HEK293 (cell line): ENCODE data around the gene PTDSS2.

Source experiments
- CTCF ChIA-PET: fragments of 350-600 bp; formaldehyde crosslinking; extraction: SDS; loops from one replicate; lab custom pipeline; 2021; ENCODE audit warnings: antibody characterized with exemption; lab: Yijun Ruan, JAX
- POLR2A ChIA-PET: fragments of 300-600 bp; formaldehyde crosslinking; extraction: SDS; loops from one replicate; lab custom pipeline; 2020; ENCODE audit warnings: antibody characterized with exemption, inconsistent platforms; lab: Yijun Ruan, JAX
- H3K27ac ChIP-seq: fragments of 200-500 bp; sonication (Bioruptor generic); 2 replicates; pipeline ENCODE4 v1.5.1; 2014; ENCODE audit warnings: low read depth, low read length, control low read depth, inconsistent platforms; ENCODE audit errors: extremely low read depth
- H3K36me3 ChIP-seq, 2 experiments: fragments of 200-500 bp in 1 of 2; sonication (Bioruptor generic) in 1 of 2; 1 replicate in 1 of 2; 2 replicates in 1 of 2; pipeline ENCODE4 v1.5.1; 2014 to 2017; ENCODE audit warnings: inconsistent platforms in 2 of 2, low read length in 2 of 2; ENCODE audit not compliant: control insufficient read depth in 2 of 2, insufficient read depth in 1 of 2
- H3K4me1 ChIP-seq: fragments of 200-500 bp; sonication (Bioruptor generic); 2 replicates; pipeline ENCODE4 v1.5.1; 2014; ENCODE audit warnings: mild to moderate bottlenecking, low read length, inconsistent platforms; ENCODE audit not compliant: control insufficient read depth, insufficient read depth
- H3K4me3 ChIP-seq: 2 replicates; pipeline ENCODE4 v1.5.1; 2011; ENCODE audit warnings: low read depth, mild to moderate bottlenecking, control low read depth, low read length, moderate library complexity
- H3K9me3 ChIP-seq: fragments of 200-500 bp; sonication (Bioruptor generic); 2 replicates; pipeline ENCODE4 v1.5.1; 2014; ENCODE audit warnings: low read depth, low read length, inconsistent platforms; ENCODE audit not compliant: control insufficient read depth, insufficient read depth
- CTCF ChIP-seq: fragments of 450-650 bp; formaldehyde crosslinking; IDR thresholded peaks from 2 replicates; pipeline ENCODE4 v1.5.1; 2016; ENCODE audit warnings: missing biosample characterization, missing genetic modification characterization
- FEZF1 ChIP-seq: fragments of 450-650 bp; formaldehyde crosslinking; IDR thresholded peaks from 2 replicates; pipeline ENCODE4 v1.5.1; 2016; ENCODE audit warnings: missing biosample characterization, missing genetic modification characterization
- INSM2 ChIP-seq: fragments of 450-650 bp; formaldehyde crosslinking; IDR thresholded peaks from 2 replicates; pipeline ENCODE4 v1.5.1; 2016; ENCODE audit warnings: missing biosample characterization, missing genetic modification characterization
- PRDM6 ChIP-seq: fragments of 450-650 bp; formaldehyde crosslinking; IDR thresholded peaks from 2 replicates; pipeline ENCODE4 v1.5.1; 2017; ENCODE audit warnings: missing biosample characterization, missing genetic modification characterization
- TRIM28 ChIP-seq: IDR thresholded peaks from 2 replicates; pipeline ENCODE4 v1.6.1; 2011; ENCODE audit warnings: low read length, control low read depth, borderline replicate concordance
- ZBTB11 ChIP-seq: fragments of 450-650 bp; formaldehyde crosslinking; conservative IDR thresholded peaks from 2 replicates; pipeline ENCODE4 v1.5.1; 2016; ENCODE audit warnings: low read depth, missing biosample characterization, missing genetic modification characterization
- ZNF169 ChIP-seq: fragments of 450-650 bp; formaldehyde crosslinking; IDR thresholded peaks from 2 replicates; pipeline ENCODE4 v1.5.1; 2016; ENCODE audit warnings: missing biosample characterization, missing genetic modification characterization
- ZNF175 ChIP-seq: fragments of 450-650 bp; formaldehyde crosslinking; IDR thresholded peaks from 2 replicates; pipeline ENCODE4 v1.5.1; 2016; ENCODE audit warnings: missing biosample characterization, missing genetic modification characterization
- ZNF488 ChIP-seq: fragments of 450-650 bp; formaldehyde crosslinking; IDR thresholded peaks from 2 replicates; pipeline ENCODE4 v1.5.1; 2016; ENCODE audit warnings: missing biosample characterization, missing genetic modification characterization
- ZNF529 ChIP-seq: fragments of 450-650 bp; formaldehyde crosslinking; IDR thresholded peaks from 2 replicates; pipeline ENCODE4 v1.5.1; 2017; ENCODE audit warnings: missing genetic modification characterization, missing biosample characterization; ENCODE audit not compliant: insufficient replicate concordance

PTDSS2 gene

GRCh38 chr11:508956-509355 is 58.9 kb downstream of the PTDSS2 start (continued):
- TF ChIP-seq ZNF175 (tag by site-specific recombination) (no peak), ZBTB11 (no peak), CTCF (no peak)

GRCh38 chr11:512761-513595 is 62.9 kb downstream of the PTDSS2 start:
- no peak overlapping the region for H3K27ac ChIP-seq
- CTCF ChIA-PET, result interaction anchor here (0.7 to 1.1 kb wide), 2 partner anchors 65 to 238 kb away, joined by 3 to 4 read pairs; no protein-coding TSS in a partner anchor
- TF ChIP-seq FEZF1 (tag by site-specific recombination) (no peak), ZNF529 (tag by site-specific recombination) (no peak), TRIM28 (no peak)
- TF ChIP-seq, all 188 proteins: peak for 0
- H3K36me3 ChIP-seq, result peaks cover 0 to 21% of the 10 kb centered on the region in 2 experiments; a peak in 1 of 3 replicates
- no peaks in the 10 kb centered on the region for H3K4me1 ChIP-seq
- no peak overlapping the region for H3K4me3 ChIP-seq
- no peaks in the 10 kb centered on the region for H3K9me3 ChIP-seq
- POLR2A ChIA-PET, result no interaction called here

GRCh38 chr11:514606-515005 is 64.5 kb downstream of the PTDSS2 start:
- POLR2A ChIA-PET, result no interaction called here
- Histone ChIP-seq H3K4me3 (no peak overlapping the region), H3K36me3 (peaks cover 0 to 13% of the 10 kb centered on the region in 2 experiments; a peak in 1 of 3 replicates), H3K4me1 (no peaks in the 10 kb centered on the region)
- CTCF ChIA-PET, result no interaction called here
- TF ChIP-seq ZNF169 (tag by site-specific recombination) (no peak), ZNF488 (tag by site-specific recombination) (no peak), INSM2 (tag by site-specific recombination) (no peak), PRDM6 (tag by site-specific recombination) (no peak)
- TF ChIP-seq, all 188 proteins: peak for 0
- Histone ChIP-seq H3K9me3 (no peaks in the 10 kb centered on the region), H3K27ac (no peak overlapping the region)
